H4 (cell line): ENCODE measurements around the gene COX7A1. TPM values are rescaled to one million over a fixed set of nuclear protein-coding genes. Genes with fewer than 3 reads are reported as not detected.
"Not testable (repeated sequence)": the region's sequence is repeated elsewhere in the genome, so short reads cannot be mapped to it uniquely, and the experiment has no call there.

ENCODE experiments used
- DNase-seq: peaks from one replicate; pipeline ENCODE4 v3.0.0-alpha.2; 2015; ENCODE audit warnings: low spot score
- total RNA-seq: library from RNA; depleted of rRNA; stranded (reverse); fragments of >200 nt; shearing (Covaris generic); gene quantifications from 2 replicates; pipeline ENCODE4 v1.2.3, GENCODE V29; 2014; rRNA removed

Gene COX7A1
- total RNA-seq, result not detected in 2 replicates

GRCh38 chr19:36152352-36153091 is at the start of gene COX7A1:
TSS of gene COX7A1 (minus strand) at chr19:36152447. CDS start at chr19:36152407, 40 bp downstream.
- no peak for DNase-seq

GRCh38 chr19:36201684-36202083 is 49.4 kb upstream of the COX7A1 start:
- no peak for DNase-seq

- no peak for DNase-seq
Observed at GRCh38 chr19:36198119-36198518, 45.9 kb upstream of the COX7A1 start.

- no peak for DNase-seq
Observed at GRCh38 chr19:36196249-36196648, 44.0 kb upstream of the COX7A1 start.

GRCh38 chr19:36186722-36187121 is 34.5 kb upstream of the COX7A1 start:
- not testable (repeated sequence) for DNase-seq

GRCh38 chr19:36183245-36183628 is 31.0 kb upstream of the COX7A1 start:
- no peak for DNase-seq

- DNase-seq, result no peak
Observed at GRCh38 chr19:36182612-36183244, 30.5 kb upstream of the COX7A1 start.

- not testable (repeated sequence) for DNase-seq
Observed at GRCh38 chr19:36179077-36179476, 26.8 kb upstream of the COX7A1 start.

- DNase-seq, result not testable (repeated sequence)
Observed at GRCh38 chr19:36173846-36174245, 21.6 kb upstream of the COX7A1 start.

GRCh38 chr19:36172852-36173251 is 20.6 kb upstream of the COX7A1 start:
- DNase-seq, result no peak

- peak; percentile 70 for DNase-seq
Observed at GRCh38 chr19:36169084-36169760, 17.0 kb upstream of the COX7A1 start.

GRCh38 chr19:36163813-36164212 is 11.6 kb upstream of the COX7A1 start:
- DNase-seq, result peak; percentile 3

- peak; percentile 2 for DNase-seq
Observed at GRCh38 chr19:36160821-36161596, 8.8 kb upstream of the COX7A1 start.

GRCh38 chr19:36153126-36153525 is 879 bp upstream of the COX7A1 start:
- no peak for DNase-seq

GRCh38 chr19:36152019-36152351 is 262 bp downstream of the COX7A1 start:
- no peak for DNase-seq

GRCh38 chr19:36151144-36152018 is 866 bp downstream of the COX7A1 start:
- DNase-seq, result no peak

- DNase-seq, result no peak
Observed at GRCh38 chr19:36150586-36150985, 1.7 kb downstream of the COX7A1 start.

- DNase-seq, result no peak
Observed at GRCh38 chr19:36149673-36150406, 2.4 kb downstream of the COX7A1 start.

GRCh38 chr19:36144624-36145023 is 7.6 kb downstream of the COX7A1 start:
- DNase-seq, result no peak

- DNase-seq, result no peak
Observed at GRCh38 chr19:36142496-36142895, 9.8 kb downstream of the COX7A1 start.
